ENCODE measurements around the gene UCK1.

UCK1 gene

GRCh38 chr9:131530920-131531832 is at the start of gene UCK1:
Gene UCK1 (minus strand): TSS chr9:131531263. CDS start chr9:131531174, 89 bp downstream.
- DNase-seq: peak; percentile 79

GRCh38 chr9:131580358-131580757 is 49.3 kb upstream of the UCK1 start:
- no peak for DNase-seq

GRCh38 chr9:131579789-131580211 is 48.7 kb upstream of the UCK1 start:
- no peak for DNase-seq

GRCh38 chr9:131578731-131579504 is 47.9 kb upstream of the UCK1 start:
- peak; percentile 51 for DNase-seq

GRCh38 chr9:131578021-131578420 is 47.0 kb upstream of the UCK1 start:
- DNase-seq: no peak

- no peak for DNase-seq
Measured at GRCh38 chr9:131577005-131578000, 46.2 kb upstream of the UCK1 start.

- no peak for DNase-seq
Measured at GRCh38 chr9:131575946-131576853, 45.1 kb upstream of the UCK1 start.

- DNase-seq: no peak
Measured at GRCh38 chr9:131574730-131575640, 43.9 kb upstream of the UCK1 start.

GRCh38 chr9:131567910-131568309 is 36.8 kb upstream of the UCK1 start:
- DNase-seq: no peak

GRCh38 chr9:131566158-131566557 is 35.1 kb upstream of the UCK1 start:
- DNase-seq: no peak

- no peak for DNase-seq
Measured at GRCh38 chr9:131565369-131565768, 34.3 kb upstream of the UCK1 start.

- DNase-seq: no peak
Measured at GRCh38 chr9:131562032-131562959, 31.2 kb upstream of the UCK1 start.

GRCh38 chr9:131559421-131560000 is 28.4 kb upstream of the UCK1 start:
- DNase-seq: peak; percentile 19

GRCh38 chr9:131557855-131558548 is 26.9 kb upstream of the UCK1 start:
- DNase-seq: no peak

GRCh38 chr9:131555841-131556673 is 25.0 kb upstream of the UCK1 start:
- no peak for DNase-seq

- no peak for DNase-seq
Measured at GRCh38 chr9:131554843-131555351, 23.8 kb upstream of the UCK1 start.
